Right forelimb (tissue), 1 donor: Measurements from ENCODE around the gene LRPAP1.

Source experiments
- DNase-seq: peaks from one replicate; pipeline ENCODE4 v3.0.0-alpha.2; 2018

LRPAP1 gene

DNA sequence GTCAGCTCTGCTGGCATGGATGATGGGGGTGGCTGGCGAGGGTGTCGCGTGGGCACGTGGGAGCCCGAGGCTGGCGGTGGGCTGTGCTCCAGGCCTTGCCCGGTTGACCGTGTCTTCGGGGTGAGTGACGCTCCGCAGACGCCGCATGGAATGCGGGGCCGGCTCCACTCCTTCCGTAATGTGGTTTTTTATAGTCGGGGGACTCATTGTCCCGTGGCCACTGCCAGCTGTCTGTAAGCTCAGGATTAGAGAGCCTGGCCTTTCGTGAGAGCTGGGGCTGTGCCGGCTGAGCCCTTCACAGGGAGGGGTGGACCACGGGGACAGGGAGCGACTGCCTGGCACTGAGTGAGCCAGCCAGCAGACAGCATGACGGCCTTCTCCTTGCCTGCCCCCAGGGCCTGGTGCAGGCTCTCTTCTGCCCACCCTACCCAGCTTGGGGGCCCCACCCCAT lies 48.7 kb downstream of the LRPAP1 start:
- no peak for DNase-seq

DNA sequence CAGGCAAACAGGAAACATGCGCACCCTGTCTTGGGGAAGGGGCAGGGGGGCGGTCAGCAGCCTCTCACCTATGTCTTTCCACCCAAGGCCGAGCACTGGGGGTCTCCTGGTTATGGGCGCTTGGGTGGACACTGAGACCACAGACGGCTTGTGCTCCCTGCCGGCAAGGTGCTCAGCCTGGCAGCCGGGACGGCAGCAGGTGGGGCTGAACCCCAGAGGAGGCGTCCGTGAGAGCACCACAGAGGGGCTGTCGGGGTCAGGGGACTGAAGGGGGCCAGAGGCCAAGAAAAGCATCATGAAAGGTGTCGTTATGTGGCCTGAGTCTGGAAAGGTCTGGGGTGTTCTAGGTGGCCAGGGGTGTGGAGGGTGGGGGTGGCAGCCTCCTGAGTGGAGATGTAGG lies 49.5 kb downstream of the LRPAP1 start:
- no peak for DNase-seq

DNA sequence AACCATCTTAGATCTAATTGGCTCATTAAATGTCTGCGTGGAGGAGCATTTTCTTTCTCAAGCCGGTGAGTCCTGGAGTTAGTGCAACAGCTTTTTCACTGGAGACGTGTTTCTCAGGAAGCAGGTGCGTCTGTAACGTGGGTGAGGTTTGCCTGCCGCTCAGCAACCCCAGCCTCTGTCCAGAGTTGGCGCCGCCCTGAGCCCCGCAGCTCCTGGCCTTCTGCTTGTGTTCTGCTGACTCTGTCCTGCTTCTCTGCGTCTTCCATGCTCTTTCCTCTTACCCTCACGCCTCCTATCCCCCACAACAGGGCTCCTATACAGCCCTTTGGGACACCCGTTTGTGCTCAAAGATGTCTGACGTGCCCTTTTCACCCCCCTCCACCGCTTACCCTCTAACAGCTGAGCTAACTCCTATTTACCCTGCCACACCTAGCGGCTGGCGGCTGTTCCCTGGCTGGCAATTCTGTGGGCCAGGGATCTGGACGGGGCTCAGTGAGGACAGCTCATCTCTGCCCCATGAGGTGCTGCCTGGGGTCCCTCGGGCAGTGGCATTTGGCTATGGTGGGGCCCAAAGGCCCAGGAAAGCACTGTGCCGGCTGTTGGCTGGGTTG lies 50.3 kb downstream of the LRPAP1 start:
- DNase-seq: no peak

DNA sequence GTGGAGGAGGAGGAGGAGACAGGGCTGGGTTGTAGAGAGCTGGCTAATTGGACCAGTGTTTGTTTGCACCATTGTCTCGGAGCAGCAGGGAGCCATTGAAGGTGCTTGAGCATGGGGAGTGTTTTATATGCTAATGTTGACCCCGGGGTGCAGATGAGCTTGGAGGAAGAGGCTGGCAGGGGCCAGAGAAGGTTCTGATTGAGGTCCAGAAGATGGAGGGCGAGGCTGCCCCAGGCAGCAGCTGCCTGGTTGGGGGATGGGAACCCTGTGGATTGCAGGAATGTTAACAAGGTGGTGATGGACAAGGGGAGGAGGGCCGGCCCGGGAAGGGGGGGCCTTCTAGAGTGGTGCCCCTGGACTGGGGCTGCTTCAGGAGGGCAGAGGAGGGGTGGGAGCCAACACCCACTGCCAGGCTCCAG lies 51.1 kb downstream of the LRPAP1 start:
- no peak for DNase-seq

DNA sequence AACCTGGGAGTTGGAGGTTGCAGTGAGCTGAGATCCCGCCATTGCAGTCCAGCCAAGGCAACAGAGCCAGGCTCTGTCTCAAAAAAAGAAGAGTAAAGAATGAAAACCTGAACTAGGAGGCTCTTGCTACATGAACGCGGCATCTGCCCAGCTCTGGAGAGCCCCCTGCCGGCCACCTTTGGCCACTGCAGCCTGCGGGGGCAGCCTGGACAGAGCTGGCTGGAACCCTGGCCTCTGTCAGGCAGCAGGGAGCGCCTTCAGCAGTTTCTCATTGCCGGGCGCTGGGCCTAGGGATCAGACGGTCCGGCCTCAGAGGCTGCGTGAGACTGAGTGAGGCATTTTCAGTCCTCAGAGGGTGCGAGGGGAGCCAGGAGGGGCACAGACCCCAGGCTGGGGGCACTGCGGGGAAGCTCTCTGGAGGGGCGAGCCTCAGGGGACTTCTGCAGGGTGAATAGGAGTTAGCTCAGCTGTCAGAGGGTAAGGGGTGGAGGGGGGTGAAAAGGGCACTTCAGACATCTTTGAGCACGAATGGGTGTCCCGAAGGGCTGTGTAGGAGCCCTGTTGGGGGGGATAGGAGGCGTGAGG lies 51.6 kb downstream of the LRPAP1 start:
- peak; percentile 91 for DNase-seq

DNA sequence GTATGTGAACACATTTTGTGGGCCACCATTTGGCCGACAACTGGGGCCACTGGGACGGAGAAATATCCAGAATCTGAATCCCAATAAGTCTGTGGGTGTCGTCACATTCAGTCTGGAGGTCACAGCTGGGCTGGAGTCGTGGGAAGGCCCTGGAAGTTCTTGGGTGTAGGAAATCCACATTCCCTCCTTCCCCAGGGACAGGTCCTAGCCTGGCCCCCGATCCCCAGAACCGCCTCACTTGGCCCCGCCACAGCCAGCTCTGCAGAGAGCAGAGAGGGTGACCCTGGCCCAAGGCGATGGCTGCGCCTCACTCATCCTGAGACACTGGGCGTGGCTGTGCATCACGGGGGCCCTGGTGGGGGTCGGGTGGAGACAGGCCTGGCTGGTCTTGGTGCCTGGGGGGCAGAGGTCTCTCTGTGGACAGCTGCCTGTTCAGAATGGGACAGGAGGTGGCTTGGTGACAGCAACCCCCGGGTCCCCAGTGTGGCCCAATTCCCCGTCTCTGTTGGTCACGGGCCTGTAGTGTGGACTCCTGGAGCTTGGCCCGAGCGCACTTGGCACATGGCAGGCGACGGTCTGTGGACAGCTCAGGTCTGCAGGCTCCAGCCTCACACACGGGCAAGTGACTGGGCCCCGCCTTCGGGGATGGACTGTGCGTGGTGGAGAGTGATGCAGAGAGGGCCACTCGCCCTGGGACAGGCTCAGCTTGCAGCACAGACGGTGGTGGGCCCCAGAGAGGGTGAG lies 52.7 kb downstream of the LRPAP1 start:
- DNase-seq: no peak

DNA sequence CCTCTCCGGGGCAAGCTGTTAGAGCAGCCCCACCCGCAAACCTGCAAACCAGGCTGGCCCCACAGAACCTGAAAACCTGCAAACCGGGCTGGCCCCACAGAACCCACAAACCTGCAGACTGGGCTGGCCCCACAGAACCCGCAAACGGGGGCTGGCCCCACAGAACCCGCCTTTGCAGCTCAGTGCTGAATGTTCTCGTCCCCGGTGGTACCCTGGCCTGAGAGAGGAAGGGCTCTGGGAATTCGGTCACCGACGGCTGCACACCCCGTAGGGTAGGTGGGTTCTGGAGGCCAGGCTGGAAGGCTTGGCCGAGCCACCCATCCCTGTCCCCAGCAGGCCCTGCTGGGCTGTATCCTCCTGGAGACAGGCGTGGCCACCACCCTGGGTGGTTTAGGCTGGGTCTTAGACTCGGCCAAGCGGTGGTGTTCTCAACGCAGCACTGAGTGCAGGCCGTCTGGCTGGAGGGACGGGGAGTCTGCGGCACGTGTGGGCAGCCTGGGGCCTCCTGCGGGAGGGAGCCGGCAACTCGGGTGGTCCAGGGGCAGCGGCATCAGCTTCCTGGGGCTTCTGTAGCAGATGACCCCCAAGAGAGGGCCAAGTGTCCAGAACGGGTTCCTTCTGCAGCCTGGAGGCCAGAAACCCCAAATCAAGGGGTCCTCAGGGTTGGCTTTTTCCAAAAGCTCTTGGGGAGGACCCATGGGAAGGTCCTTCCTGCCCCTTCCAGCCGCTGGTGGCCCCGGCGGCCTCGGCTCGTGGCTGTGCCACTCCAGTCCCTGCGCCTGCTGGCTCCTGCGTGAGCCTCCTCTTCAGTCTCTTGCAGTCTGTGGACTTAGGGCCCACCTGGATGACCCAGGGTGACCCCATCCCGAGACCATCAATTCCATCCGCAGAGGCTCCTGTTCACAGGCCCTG lies 53.5 kb downstream of the LRPAP1 start:
- no peak for DNase-seq

DNA sequence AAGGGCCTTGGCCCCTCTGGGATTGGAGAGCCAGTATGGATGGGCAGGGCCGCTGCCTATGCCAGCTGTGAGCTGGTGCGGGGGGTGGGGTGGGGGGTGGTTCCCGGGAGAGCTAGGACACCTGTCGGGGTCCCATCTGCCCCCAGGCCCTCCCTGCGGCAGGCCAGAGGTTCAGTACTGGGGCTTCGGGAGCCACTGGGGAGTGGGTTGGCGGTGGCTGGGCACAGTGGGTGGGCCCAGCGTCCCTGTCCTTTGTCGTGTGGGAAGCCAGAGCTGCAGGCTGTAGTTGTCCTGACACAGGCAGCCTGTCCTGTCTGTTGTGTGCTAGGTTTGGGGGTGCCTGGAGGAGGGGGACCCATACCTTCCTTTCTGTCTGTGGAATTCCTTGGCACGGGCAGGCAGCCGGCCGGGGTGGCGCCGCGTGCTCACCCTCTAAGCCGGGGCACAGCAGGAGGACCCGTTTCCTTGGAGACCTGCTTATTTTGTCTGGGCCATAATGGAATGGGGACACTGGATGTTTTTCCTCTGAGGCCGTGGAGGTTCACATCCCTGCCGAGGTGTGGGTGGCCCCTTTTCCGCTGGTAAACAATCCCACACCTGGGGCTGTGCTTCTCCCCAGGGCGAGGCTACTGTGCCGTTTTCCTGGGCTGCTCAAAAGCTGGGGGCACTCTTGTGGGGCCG lies 54.3 kb downstream of the LRPAP1 start:
- DNase-seq: no peak

DNA sequence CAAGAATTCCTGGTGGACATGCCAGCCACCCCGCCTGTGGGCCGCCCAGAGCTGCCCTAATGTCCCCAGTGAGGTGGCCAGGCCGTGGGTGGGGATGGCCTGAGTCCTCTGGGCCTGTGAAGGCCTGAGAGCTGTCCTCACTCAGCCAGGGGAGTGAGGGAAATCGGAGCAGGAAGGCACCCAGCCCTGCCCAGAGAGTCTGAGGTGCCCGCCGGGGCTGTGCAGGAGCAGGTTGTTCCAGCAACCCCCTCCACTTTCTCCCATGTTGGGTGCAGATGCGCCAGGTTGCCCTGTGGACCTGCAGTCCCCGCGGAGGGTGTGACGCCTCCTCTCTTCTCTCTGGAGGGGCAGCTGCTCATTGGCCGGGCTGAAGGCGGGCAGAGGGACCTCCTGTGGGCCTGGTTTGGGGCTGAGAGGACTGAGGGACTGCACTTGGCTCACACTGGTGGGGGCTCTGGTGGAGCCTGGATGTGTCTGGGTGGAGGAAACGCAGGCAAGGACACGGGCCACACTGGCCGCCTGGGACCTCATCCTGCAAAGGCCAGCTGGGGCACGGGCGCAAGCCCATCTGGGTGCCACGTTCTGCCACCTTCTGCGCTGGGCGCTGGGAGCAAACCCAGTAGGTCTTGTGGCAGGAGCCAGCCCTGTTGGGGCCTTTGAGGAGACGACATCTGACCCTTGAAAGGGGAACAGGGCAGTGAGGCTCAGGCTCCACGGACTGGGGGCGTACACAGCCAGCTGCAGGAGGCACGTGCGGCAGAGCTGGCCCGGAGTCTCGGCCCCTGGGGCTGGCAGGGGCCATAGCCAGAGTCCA lies 55.1 kb downstream of the LRPAP1 start:
- no peak for DNase-seq

DNA sequence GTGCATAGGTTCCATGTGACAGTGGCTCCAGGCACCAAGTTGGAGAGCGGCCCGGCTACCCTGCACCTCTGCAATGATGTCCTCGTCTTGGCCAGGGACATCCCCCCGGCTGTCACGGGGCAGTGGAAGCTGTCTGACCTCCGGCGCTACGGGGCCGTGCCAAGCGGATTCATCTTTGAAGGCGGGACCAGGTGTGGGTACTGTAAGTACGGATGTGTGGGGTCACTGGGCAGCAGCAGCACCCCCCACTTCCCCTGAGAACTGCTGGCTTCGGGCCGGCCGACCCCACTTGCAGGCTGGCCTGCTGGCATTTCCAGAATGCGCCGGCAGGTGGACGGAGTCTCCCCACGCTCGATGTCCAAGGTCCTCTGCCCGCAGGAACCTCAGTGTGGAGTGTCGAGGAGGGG lies 55.9 kb downstream of the LRPAP1 start:
- no peak for DNase-seq

DNA sequence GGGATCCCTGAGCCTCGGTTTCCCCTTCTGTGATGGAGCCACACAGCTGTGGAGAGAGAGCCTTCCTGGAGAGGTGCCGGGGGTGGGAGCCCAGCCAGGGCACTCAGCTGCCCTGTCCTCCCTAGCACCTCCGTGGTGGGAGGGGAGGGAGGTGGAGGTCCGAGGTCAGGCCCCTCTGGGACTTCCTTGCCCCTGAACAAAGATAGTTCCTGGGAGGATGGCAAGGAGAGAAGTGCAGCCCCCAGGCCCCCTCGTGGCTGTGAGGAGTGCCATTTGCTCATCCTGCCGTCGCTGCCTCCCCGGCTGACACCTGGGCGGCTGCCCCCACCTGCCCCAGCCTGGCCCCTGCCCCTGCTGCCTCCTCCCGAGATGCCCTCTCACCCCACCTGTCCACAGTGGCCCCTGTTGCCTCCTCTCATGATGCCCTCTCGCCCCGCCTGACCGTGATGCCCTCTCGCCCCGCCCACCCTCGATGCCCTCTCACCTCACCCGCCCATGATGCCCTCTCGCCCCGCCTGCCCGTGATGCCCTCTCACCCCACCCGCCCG lies 56.4 kb downstream of the LRPAP1 start:
- DNase-seq: no peak

DNA sequence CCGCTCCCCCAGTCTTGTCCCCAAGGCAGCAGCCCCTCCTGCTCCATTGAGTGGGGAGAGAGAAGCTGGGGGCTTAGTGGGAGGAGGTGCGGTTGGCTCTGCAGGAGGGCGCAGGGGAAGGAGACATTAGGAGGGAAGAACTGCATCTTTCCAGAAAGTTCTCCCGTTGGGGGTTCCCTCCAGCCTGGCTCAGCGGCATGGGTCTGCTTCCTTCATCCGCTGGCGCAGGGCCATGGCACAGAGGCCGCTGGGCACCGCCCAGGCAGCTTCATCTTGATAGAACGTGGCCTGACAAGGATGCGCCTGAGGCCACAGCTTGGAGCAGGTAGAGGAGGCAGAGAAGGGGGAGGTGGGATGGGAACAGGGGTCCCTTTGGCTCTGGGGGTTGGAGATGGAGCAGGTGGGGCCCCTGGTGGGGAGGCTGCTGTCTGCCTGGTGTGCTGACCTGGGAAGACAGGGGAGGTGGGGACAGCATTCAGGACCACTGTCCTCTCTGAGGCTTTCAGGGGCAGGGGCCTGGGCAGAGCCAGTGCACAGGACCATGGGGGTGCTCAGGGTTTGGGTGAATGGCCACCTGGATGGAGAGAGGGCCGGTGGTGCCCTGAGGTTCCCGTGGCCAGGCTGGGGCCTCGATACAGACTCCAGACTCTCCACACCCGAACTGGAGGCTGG lies 57.0 kb downstream of the LRPAP1 start:
- DNase-seq: no peak

DNA sequence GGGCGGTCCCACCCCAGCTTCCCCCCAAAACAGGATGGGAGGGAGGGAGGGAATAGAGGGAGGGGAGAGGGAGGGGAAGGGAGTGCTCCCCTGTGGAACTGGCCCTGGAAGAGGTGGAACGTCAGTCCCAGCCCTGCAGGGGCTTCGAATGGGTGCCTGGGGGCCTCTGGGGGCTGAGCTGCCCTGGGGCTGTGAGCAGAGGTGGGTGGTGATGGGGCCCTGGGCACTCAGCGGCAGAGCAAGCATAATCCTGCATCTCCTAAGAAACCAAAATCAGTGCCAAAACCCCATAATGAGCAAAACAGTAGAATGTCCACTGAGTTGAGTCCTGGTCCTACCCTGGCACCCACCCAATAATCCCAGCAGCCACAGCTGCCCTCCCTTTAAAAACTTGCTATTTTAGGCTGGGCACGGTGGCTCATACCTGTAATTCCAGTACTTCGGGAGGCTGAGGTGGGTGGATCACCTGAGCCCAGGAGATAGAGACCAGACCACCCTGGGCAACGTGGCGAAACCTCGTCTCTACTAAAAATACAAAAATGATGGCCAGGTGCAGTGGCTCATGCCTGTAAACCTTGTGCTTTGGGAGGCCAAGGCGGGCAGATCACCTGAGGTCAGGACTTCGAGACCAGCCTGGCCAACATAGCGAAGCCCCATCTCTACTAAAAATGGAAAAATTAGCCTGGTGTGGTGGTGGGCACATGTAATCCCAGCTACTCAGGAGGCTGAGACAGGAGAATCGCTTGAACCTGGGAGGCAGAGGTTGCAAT lies 58.0 kb downstream of the LRPAP1 start:
- no peak for DNase-seq

DNA sequence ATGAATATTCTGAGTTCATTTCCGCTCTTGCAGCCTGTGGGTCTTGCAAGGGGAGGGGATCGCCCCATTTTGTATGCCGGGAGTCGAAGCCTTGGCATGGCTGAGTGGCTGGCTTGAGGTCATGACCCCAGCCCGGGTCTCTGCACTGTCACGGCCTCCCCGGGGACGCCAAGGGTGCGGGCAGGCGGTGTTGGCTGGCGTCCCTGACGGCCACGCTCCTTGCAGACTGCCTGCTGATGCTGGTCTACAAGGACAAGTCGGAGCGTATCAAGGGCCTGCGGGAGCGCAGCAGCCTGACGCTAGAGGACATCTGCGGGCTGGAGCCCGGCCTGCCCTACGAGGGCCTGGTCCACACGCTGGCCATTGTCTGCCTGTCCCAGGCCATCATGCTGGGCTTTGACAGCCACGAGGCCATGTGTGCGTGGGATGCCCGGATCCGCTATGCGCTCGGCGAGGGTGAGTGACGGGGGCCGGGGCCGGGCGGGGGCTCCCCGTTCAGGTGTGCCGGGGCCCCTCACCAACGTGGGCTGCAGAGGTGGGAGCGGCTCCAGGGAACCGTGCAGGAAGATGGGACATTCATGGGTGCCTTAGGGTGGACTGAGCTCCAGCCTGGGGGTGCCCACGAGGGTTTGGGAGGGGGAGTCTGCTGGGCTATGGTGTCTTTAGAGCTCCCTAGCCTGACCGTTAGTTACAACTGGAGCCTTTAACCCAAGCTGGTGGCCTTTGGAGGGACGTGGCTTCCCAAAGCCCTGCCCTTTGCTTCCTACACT lies 58.9 kb downstream of the LRPAP1 start:
- no peak for DNase-seq

DNA sequence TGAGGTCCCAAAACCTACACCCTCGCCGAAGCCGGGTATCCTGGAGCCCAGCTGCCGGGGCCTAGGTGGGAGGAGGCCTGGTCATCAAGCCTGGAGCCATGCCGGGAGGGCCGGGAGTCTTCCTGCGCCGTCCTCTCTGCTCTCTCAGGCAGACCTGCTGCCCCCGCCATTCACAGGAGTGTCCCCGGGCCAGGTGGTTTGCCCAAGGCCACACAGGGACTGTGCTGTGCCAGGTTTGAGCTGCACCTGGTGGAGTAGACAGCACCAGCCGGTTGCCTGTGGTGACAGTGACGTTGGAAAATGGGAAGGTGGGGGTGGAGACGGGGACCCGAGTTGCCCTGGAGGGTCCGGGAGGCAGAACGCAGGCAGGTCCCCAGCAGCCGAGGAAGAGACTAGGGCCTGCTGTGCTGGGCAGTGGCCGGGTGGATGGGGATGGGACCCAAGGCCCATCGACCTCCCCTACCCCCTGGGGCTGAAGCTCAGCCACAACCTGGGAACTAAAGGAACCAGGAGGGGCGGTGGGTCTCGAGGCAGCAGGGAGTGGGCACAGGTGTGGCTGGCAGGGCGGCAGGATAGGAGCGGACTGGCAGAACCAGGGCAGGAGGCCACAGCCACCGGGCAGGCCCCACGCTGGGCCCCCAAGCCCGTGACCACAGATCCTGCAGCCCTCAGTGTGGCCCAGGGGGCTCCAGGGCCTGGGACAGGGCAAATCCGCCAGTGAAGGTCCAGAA lies 59.6 kb downstream of the LRPAP1 start:
- DNase-seq: no peak

DNA sequence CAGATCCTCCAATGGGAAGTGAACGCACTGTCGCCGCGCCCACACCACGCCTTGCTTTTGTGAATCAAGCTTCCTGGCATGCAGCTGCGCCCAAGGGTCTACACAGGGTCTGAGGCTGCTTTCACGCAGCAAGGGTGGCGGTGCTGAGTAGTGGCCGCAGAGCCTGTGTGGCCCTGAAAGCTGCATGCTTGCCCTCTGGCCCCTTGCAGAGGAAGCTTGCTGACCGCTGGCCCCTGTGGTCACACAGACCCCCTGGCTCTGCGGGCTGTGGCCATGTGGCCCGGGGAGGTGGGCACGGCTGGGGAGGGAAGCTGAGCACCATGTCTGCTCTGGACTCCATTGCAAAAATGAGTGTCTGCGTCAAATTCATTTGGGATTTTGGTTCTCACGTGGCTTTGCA lies 60.3 kb downstream of the LRPAP1 start:
- DNase-seq: no peak

DNA sequence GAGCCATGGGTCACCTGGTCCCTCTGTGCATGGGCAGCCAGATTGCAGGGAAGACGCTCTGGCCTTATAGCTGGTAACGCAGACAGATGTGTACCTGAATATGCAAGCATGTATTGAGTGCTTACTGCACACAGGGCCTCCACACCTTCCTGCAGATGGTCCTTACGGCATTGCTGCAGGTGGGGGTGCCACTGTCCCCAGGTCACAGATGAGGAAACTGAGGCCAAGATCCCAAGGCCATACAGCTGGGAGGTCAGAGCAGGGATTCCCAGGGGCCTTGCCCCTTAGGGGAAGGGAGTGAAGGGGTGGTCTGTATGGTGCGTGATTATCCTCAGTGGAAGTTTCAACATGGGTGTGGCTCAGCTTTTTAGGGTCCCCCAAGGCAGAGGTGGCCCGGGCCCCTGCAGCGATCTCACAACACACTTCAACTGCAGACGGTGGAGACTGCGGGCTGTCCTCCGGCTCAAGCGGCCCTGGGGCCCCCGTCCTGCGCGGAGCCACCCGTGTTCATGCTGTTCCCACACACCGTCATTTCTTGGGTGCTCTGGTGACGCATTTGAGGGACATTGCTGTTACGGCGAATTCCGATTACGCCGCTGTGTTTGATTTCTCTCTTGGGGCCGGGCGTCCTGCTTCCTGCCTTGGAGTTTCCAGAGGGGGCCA lies 61.0 kb downstream of the LRPAP1 start:
- DNase-seq: no peak
